Loucy (cell line): ENCODE measurements around the gene SLC6A19.

ENCODE experiments used
- EZH2phosphoT487 ChIP-seq: fragments of 200-600 bp; IDR thresholded peaks from 2 replicates; pipeline ENCODE4 v1.6.1; 2018; ENCODE audit warnings: antibody characterized with exemption, mild to moderate bottlenecking, moderate library complexity, borderline replicate concordance
- TF ChIP-seq, protein P1 (sequence below): fragments of 200-600 bp; sonication (generic); conservative IDR thresholded peaks from 2 replicates; pipeline ENCODE4 v1.5.1; 2014; ENCODE audit warnings: mild to moderate bottlenecking, antibody characterized with exemption, low read length

GRCh38 chr5:1162276-1162675, 39.1 kb upstream of the SLC6A19 start:
- TF ChIP-seq, protein P1, sequence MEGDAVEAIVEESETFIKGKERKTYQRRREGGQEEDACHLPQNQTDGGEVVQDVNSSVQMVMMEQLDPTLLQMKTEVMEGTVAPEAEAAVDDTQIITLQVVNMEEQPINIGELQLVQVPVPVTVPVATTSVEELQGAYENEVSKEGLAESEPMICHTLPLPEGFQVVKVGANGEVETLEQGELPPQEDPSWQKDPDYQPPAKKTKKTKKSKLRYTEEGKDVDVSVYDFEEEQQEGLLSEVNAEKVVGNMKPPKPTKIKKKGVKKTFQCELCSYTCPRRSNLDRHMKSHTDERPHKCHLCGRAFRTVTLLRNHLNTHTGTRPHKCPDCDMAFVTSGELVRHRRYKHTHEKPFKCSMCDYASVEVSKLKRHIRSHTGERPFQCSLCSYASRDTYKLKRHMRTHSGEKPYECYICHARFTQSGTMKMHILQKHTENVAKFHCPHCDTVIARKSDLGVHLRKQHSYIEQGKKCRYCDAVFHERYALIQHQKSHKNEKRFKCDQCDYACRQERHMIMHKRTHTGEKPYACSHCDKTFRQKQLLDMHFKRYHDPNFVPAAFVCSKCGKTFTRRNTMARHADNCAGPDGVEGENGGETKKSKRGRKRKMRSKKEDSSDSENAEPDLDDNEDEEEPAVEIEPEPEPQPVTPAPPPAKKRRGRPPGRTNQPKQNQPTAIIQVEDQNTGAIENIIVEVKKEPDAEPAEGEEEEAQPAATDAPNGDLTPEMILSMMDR, result no peak
- no peak for TF ChIP-seq EZH2phosphoT487
